ENCODE results near the gene LTBP2. TPM values are rescaled to one million over a fixed set of nuclear protein-coding genes. Genes with fewer than 3 reads are reported as not detected.
A peak's percentile ranks its signal among the peaks of the same experiment; 100 is the strongest.

LTBP2 gene
- total RNA-seq, 1 experiment from 2014 or later, result 1.6 TPM

DNA sequence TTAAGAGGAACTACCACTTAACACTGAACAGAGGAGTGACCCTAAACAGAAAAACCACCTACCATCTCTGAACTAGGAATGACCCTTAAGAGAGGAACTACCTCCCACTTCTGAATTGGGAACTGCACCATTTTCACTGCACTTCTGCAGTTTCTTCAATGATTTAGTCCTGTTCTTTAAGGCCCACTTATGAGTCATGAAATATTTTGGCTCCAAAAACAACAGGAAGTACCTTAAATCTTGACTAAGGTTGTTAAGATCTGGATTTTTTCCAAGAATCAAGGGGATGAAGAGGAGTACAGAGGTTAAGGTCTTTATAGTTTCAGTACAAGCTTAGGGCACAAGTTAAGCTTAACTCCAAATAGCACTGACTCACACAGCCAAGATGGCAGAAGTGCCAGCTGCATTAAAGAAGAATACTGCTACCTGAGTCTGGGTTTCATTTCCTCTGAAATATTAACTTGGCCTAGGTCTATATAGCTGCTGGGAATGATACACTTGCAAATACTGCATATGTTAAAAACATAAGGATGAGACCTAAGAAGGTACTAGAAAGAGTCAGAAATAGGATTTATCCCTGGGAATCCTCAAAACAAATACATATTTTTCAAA is 123.1 kb downstream of the LTBP2 start:
- peak; percentile 61 for DNase-seq (ENCODE audit: low spot score)

GRCh38 chr14:74486164-74486563 is 125.9 kb downstream of the LTBP2 start:
- no peak for DNase-seq (ENCODE audit: low spot score)

- no peak for DNase-seq (ENCODE audit: low spot score)
Observed at GRCh38 chr14:74483321-74483720, 128.7 kb downstream of the LTBP2 start.

DNA sequence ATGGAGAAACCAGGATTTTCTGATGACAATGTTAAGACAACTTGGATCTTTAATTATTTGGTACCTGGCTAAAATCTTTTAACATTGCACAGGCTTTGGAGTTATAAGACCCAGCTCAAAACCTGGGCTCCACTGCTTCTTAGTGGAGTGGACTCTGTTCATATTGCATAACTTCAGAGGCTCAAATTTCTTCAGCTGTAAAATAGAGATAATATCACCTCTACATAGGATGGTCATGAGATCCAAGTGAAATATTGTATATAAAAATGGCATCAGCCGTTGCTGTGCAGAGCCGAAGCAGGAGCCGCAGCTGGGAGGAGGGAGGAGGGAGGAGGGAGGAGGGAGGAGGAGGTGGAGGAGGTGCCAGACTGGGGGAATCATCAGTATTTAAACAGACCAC is 129.5 kb downstream of the LTBP2 start:
- DNase-seq (ENCODE audit: low spot score), result no peak

- DNase-seq (ENCODE audit: low spot score), result no peak
Observed at GRCh38 chr14:74480046-74480445, 132.0 kb downstream of the LTBP2 start.

DNA sequence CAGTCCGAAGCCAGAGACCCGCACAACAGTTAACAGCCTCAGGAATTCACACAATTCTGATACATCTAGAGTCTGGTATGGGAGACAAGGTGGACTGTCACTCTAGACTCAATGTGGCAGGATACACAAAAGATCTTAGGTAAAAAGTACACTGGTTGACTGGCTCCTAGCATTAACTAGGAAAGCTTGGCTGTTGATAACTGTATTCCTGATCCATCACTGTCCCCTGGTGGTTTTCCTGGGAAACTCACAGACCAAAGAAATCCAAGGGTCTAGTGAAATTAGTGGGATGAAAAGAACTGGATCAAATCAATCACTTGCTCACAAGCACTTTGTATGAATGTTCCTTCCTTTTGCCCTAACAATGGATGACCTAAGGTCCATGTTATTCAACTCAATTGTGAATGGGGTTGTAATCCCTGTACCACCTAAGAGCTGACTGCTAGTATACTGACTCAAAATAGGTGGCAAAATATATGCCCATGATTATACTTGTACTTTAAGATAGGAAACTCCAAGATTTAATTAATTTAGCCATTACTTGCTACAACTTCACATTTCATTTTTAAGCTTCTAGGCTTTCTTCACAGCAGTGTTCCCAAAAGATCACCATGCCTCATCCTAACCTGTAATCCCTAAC is 132.9 kb downstream of the LTBP2 start:
- DNase-seq (ENCODE audit: low spot score), result peak; percentile 19

GRCh38 chr14:74476607-74477006 is 135.4 kb downstream of the LTBP2 start:
- DNase-seq (ENCODE audit: low spot score), result no peak

GRCh38 chr14:74476107-74476506 is 135.9 kb downstream of the LTBP2 start:
- DNase-seq (ENCODE audit: low spot score), result no peak

DNA sequence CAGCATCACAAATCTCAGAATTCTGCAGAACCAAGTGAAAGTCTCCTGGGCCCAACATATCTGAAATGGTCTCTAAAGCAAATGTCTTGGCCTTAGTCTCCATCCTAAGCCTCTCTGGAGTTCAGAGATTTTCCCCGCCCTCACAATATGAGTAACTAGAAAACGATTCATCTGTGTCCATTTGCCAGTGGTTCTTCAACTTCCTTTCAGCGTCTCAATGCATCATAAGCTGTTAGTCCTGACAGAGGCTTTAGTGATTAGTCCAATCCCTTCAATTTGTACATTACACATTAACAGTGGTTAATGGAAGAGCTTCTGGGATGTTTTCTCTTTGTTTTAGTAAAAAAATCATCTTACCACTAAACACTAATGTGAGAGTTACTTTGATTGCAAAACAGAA is 136.4 kb downstream of the LTBP2 start:
- no peak for DNase-seq (ENCODE audit: low spot score)

DNA sequence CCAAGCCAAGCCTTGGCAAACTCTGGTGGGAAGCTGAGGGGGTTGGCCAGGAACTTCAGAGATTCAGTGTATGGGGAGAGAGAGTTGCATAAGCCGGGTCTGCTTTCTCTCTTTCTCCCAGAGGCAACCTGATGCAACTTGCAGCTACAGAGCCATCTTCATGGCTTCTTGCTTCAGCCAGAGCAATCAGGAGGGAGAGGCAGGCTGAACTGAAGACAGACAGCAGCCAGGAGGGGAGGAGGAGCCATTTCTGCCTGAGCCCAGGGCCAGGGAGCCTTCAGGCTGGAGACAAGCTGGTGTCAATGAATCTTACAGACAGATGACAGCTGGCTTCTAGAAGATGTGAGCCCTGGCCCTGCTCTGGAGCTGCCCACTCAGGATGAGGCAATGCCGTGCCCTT is 137.7 kb downstream of the LTBP2 start:
- no peak for DNase-seq (ENCODE audit: low spot score)

DNA sequence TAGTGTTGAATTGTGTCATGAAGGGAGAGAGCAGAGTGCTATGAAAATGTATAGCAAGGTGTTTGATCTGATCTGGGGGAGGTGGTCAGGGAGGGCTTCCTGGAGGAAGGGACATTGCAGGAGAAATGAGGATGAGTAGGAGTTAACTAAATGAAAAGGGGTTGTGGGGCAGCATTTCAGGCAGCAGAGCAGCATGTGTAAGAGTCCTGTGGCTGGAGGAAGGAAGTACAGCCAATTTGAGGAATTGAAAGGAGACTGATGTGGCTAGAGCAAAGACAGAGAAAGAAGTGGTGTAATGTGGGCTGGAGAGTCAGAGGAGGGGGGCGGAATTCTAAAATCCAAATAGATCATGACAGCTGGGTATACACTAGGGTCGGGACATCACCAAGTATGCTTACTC is 139.4 kb downstream of the LTBP2 start:
- DNase-seq (ENCODE audit: low spot score), result no peak

DNA sequence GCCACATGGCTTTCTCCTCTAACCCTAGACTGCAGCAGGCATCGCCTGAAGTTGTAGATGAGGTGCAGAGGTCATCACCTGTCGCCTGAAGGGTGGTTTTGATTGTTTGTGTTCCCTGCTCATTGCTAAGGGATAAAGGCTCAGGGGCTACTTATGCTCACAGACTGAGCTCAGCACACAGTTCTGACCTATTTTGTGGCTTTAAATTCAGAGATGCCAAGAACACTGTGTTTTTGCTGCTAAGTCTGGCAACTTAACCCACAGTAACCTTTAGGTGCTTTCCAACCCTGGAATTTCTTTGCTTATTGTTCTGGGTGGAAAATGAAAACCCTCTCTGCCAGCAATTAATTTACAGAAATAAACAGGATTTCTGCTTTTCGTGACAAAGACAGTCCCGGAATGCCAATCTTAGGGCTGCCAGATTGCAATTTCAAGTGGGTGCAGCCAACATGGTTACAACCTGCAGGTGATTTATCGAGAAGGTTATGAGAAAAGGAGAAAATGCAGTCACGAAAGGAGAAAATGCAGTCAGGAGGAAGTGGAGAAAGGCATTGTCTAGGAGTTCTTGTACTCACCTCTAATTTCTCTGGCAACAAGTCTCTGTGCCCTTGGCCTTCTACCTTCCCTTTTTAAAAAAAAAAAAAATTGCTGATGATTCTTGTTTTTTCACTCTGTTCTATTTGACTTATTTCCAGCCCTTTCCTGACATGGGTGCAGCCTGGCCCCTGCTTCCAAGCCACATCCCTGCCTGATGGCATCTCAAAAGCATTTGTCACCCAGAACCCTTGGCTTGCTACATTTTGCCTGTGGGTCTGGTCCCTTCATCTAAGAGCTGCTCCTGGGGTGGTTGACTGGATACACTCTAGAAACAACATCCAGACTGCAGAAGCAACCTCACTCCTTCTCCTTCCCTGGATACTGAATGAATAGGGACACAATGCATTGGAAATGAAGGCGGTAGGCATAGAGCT is 142.2 kb downstream of the LTBP2 start:
- DNase-seq (ENCODE audit: low spot score), result no peak

DNA sequence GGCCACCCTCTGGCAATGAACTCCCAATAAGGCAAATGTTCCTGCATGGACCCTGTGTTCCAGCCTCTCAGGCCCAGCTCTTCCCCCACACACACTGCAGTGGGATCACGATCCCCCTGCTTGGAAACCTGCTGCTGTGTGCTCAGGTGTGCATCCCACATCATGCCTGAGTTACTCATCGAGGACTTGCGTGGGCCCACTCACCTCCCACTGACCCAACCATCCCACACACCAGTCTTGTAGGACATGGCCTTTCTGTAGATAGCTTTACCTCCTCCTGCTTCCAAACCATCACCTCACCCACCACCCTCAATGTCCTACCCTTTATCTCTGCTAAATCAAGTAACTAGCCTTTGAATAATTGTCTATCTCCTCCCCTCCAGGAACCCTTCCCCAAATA is 143.5 kb downstream of the LTBP2 start:
- DNase-seq (ENCODE audit: low spot score), result no peak

- DNase-seq (ENCODE audit: low spot score), result no peak
Observed at GRCh38 chr14:74465335-74465734, 146.7 kb downstream of the LTBP2 start.

DNA sequence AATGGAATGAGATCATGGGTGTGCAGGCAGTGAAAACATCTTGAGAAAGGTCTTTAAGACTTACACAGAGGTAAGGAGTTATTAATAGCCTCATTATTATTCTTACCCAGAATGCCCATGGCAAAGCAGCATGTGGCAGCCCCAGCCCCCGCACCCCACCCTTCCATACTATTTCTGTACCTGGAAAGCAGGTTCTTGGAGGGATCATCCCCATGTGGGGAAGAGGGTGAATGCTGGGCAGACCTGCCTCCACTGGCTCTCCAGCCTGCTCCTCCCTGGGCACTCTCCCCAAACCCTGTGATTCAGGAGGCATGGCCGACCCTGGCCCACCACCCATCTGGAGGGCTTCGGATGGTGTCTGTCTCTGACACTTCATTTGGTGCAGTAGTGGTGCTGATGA is 147.3 kb downstream of the LTBP2 start:
- no peak for DNase-seq (ENCODE audit: low spot score)

DNA sequence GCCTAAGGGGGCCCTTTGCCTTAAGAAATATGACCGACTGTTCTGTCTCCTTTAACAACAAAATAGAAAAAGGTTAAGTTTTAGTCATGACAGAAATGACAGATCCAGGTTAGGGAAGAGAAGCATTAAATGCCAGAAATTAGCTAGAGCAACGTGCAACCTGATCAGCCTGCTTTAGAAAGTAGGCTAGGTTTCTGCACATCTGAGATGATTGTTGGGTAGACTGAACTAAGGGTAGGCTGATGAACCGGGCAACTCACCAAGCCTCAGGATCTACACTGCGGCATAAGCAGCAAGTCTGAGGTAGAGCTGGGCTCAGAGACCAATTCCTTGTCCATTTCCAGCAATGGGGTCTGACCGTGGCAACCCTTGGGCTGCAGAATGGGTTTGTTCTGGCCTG is 148.3 kb downstream of the LTBP2 start:
- DNase-seq (ENCODE audit: low spot score), result no peak

- DNase-seq (ENCODE audit: low spot score), result no peak
Observed at GRCh38 chr14:74462993-74463392, 149.0 kb downstream of the LTBP2 start.

DNA sequence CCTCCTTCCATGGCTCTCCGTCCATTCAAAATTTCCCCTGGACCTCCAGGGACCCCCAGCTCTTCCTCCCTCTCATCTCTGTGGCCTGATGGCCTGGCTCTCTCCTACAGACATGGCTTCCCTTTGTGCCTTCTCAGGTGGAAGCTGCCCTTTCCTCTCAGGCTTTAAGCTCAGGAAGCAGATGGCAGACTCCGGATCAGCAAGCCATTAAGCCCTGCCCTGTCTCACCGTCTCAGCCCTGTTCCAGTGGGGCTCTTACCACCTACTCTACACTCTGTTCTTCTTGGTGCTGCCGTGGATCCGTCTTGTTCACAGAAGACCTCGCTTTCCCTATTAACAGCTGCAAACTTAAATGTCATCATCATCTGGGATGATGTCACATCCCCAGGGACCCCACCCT is 152.1 kb downstream of the LTBP2 start:
- DNase-seq (ENCODE audit: low spot score), result no peak

GRCh38 chr14:74459289-74459946 is 152.6 kb downstream of the LTBP2 start:
- peak; percentile 75 for DNase-seq (ENCODE audit: low spot score)

GRCh38 chr14:74457565-74457895 is 154.5 kb downstream of the LTBP2 start:
- DNase-seq (ENCODE audit: low spot score), result no peak

- DNase-seq (ENCODE audit: low spot score), result no peak
Observed at GRCh38 chr14:74456684-74457564, 155.1 kb downstream of the LTBP2 start.
